ENCODE data around the gene ZNF367. TPM values are rescaled to one million over a fixed set of nuclear protein-coding genes. Genes with fewer than 3 reads are reported as not detected.

Gene ZNF367
- total RNA-seq, 1 donor from 2014 or later = 13.3 TPM

- TF ChIP-seq CTCF (conservative IDR thresholded peaks at IDR 0.05) = no peak
- Mint-ChIP-seq H3K4me1 (peaks cover 26% of the 10 kb centered on the region), H3K27ac (ENCODE audit: unreplicated experiment) (no peak overlapping the region), H3K4me3 (no peak overlapping the region), H3K9me3 (peaks cover 4% of the 10 kb centered on the region), H3K27me3 (ENCODE audit: low read depth) (no peaks in the 10 kb centered on the region), H3K36me3 (ENCODE audit: low read depth) (peaks cover 22% of the 10 kb centered on the region)
- no peak for DNase-seq (ENCODE audit: low read depth, low spot score)
Observed at GRCh38 chr9:96395964-96396363, 22.2 kb downstream of the ZNF367 start.

- H3K9me3 Mint-ChIP-seq = no peaks in the 10 kb centered on the region
- TF ChIP-seq CTCF (conservative IDR thresholded peaks at IDR 0.05) = no peak
- H3K4me3 Mint-ChIP-seq = no peak overlapping the region
- peaks cover 17% of the 10 kb centered on the region for H3K36me3 Mint-ChIP-seq (ENCODE audit: low read depth)
- no peaks in the 10 kb centered on the region for H3K27me3 Mint-ChIP-seq (ENCODE audit: low read depth)
- no peak for DNase-seq (ENCODE audit: low read depth, low spot score)
- H3K27ac Mint-ChIP-seq (ENCODE audit: unreplicated experiment) = no peak overlapping the region
- H3K4me1 Mint-ChIP-seq = peaks cover 19% of the 10 kb centered on the region
Observed at GRCh38 chr9:96394832-96395496, 23.2 kb downstream of the ZNF367 start.

- Mint-ChIP-seq H3K4me3 (no peak overlapping the region), H3K4me1 (peaks cover 7% of the 10 kb centered on the region), H3K27ac (ENCODE audit: unreplicated experiment) (no peak overlapping the region)
Observed at GRCh38 chr9:96392263-96392662, 25.9 kb downstream of the ZNF367 start.

GRCh38 chr9:96391021-96391765 lies 27.0 kb downstream of the ZNF367 start:
- no peaks in the 10 kb centered on the region for H3K9me3 Mint-ChIP-seq
- peaks cover 7% of the 10 kb centered on the region for H3K4me1 Mint-ChIP-seq
- H3K27me3 Mint-ChIP-seq (ENCODE audit: low read depth) = no peaks in the 10 kb centered on the region
- no peak for TF ChIP-seq CTCF (conservative IDR thresholded peaks at IDR 0.05)
- H3K36me3 Mint-ChIP-seq (ENCODE audit: low read depth) = peaks cover 13% of the 10 kb centered on the region
- no peak for DNase-seq (ENCODE audit: low read depth, low spot score)
- H3K27ac Mint-ChIP-seq (ENCODE audit: unreplicated experiment) = no peak overlapping the region
- no peak overlapping the region for H3K4me3 Mint-ChIP-seq

More at GRCh38 chr9:96392263-96392662, 25.9 kb downstream of the ZNF367 start:
- DNase-seq (ENCODE audit: low read depth, low spot score) = no peak
- TF ChIP-seq CTCF (conservative IDR thresholded peaks at IDR 0.05) = no peak
- H3K27me3 Mint-ChIP-seq (ENCODE audit: low read depth) = no peaks in the 10 kb centered on the region
- H3K36me3 Mint-ChIP-seq (ENCODE audit: low read depth) = peaks cover 13% of the 10 kb centered on the region
- H3K9me3 Mint-ChIP-seq = no peaks in the 10 kb centered on the region

- DNase-seq (ENCODE audit: low read depth, low spot score) = no peak
- H3K9me3 Mint-ChIP-seq = no peaks in the 10 kb centered on the region
- TF ChIP-seq CTCF (conservative IDR thresholded peaks at IDR 0.05) = no peak
- no peaks in the 10 kb centered on the region for H3K27me3 Mint-ChIP-seq (ENCODE audit: low read depth)
- H3K27ac Mint-ChIP-seq (ENCODE audit: unreplicated experiment) = no peak overlapping the region
- peaks cover 7% of the 10 kb centered on the region for H3K4me1 Mint-ChIP-seq
- no peak overlapping the region for H3K4me3 Mint-ChIP-seq
- H3K36me3 Mint-ChIP-seq (ENCODE audit: low read depth) = peaks cover 8% of the 10 kb centered on the region
Observed at GRCh38 chr9:96388144-96388543, 30.0 kb downstream of the ZNF367 start.

Measured in neural crest cell (in vitro differentiated cells).